Measurements from ENCODE around the gene ELF3. TPM values are rescaled to one million over a fixed set of nuclear protein-coding genes. Genes with fewer than 3 reads are reported as not detected.

ELF3 gene
- total RNA-seq, 2 experiments from 2014 or later: 0.09 to 0.44 TPM

DNA sequence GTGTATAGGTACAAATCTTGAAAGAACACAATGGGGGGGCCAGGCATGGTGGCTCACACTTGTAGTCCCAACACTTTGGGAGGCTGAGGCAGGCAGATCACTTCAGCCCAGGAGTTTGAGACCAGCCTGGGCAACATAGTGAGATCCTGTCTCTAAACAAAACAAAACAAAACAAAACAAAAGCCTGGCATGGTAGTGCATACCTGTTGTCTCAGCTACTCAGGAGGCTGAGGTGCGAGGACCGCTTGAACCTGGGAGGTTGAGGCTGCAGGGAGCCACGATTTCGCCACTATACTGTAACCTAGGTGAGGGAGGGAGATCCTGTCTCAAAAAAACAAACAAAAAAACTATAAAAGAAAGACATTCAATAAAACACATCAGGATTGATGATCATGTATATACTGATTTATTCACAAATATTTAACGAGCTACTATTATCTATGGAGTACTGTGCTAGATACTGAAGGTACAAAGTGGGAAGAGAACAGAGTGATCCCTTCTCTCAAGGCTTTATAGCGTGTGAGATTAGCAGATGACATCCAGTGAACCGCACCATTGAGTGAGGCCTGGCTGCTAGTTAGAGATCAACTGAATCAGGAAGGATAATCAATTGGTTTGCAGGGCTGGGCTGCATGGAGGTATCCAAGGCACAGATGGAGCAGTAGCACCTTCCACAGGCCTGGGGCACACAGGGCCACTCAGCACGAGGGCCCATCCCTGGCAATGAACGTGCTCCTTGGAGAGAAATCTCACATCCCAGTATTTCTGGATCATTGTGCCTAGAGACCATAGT lies 26.4 kb downstream of the ELF3 start:
- BruUV-seq (replicated peaks): no TSS peak
- no peaks in the 10 kb centered on the region for H4K20me1 ChIP-seq (ENCODE audit: insufficient read depth, low read length)
- no peak for DNase-seq (ENCODE audit: low spot score)
- no peak overlapping the region for H3K4me2 ChIP-seq (ENCODE audit: low read length)
- no peaks in the 10 kb centered on the region for H3K9me3 ChIP-seq (ENCODE audit: low read length)
- no peak for TF ChIP-seq EZH2phosphoT487 (IDR thresholded peaks at IDR 0.05; ENCODE audit: borderline replicate concordance, low read depth, low read length)
- TF ChIP-seq, protein P1, sequence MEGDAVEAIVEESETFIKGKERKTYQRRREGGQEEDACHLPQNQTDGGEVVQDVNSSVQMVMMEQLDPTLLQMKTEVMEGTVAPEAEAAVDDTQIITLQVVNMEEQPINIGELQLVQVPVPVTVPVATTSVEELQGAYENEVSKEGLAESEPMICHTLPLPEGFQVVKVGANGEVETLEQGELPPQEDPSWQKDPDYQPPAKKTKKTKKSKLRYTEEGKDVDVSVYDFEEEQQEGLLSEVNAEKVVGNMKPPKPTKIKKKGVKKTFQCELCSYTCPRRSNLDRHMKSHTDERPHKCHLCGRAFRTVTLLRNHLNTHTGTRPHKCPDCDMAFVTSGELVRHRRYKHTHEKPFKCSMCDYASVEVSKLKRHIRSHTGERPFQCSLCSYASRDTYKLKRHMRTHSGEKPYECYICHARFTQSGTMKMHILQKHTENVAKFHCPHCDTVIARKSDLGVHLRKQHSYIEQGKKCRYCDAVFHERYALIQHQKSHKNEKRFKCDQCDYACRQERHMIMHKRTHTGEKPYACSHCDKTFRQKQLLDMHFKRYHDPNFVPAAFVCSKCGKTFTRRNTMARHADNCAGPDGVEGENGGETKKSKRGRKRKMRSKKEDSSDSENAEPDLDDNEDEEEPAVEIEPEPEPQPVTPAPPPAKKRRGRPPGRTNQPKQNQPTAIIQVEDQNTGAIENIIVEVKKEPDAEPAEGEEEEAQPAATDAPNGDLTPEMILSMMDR (conservative IDR thresholded peaks at IDR 0.05; ENCODE audit: low read length): no peak
- no peak overlapping the region for H3K27ac ChIP-seq (ENCODE audit: low read depth, low read length, poor library complexity, severe bottlenecking)
- no peak overlapping the region for H3K4me3 ChIP-seq (ENCODE audit: low read depth, low read length, poor library complexity, severe bottlenecking)
- no peaks in the 10 kb centered on the region for H3K79me2 ChIP-seq (ENCODE audit: insufficient read depth, low read depth, low read length)
- H3K4me1 ChIP-seq (ENCODE audit: insufficient read depth, low read length, poor library complexity, severe bottlenecking): no peaks in the 10 kb centered on the region
- no peaks in the 10 kb centered on the region for H3K9me2 ChIP-seq (ENCODE audit: insufficient read depth, low read length)
- intact Hi-C loops (cut with micrococcal nuclease; ENCODE audit: unreplicated experiment): no loop called here
- no peaks in the 10 kb centered on the region for H3K36me3 ChIP-seq (ENCODE audit: insufficient read depth, low read length)
- H2AFZ ChIP-seq (ENCODE audit: low read length): no peak overlapping the region
- POLR2A ChIA-PET: interaction anchor here (0.7 kb wide), 1 partner anchor 1612 kb away, joined by 6 read pairs; no protein-coding TSS in a partner anchor
- CTCF ChIA-PET (ENCODE audit: unreplicated experiment): no interaction called here

GRCh38 chr1:202037706-202038296 lies 27.4 kb downstream of the ELF3 start:
- Histone ChIP-seq H3K4me3 (ENCODE audit: low read depth, low read length, poor library complexity, severe bottlenecking) (no peak overlapping the region), H3K79me2 (ENCODE audit: insufficient read depth, low read depth, low read length) (no peaks in the 10 kb centered on the region), H3K9me2 (ENCODE audit: insufficient read depth, low read length) (no peaks in the 10 kb centered on the region), H2AFZ (ENCODE audit: low read length) (no peak overlapping the region), H3K4me2 (ENCODE audit: low read length) (no peak overlapping the region), H3K36me3 (ENCODE audit: insufficient read depth, low read length) (no peaks in the 10 kb centered on the region), H3K4me1 (ENCODE audit: insufficient read depth, low read length, poor library complexity, severe bottlenecking) (no peaks in the 10 kb centered on the region), H3K27ac (ENCODE audit: low read depth, low read length, poor library complexity, severe bottlenecking) (no peak overlapping the region), H3K9me3 (ENCODE audit: low read length) (no peaks in the 10 kb centered on the region), H4K20me1 (ENCODE audit: insufficient read depth, low read length) (no peaks in the 10 kb centered on the region)
- ChIA-PET POLR2A (no interaction called here), CTCF (ENCODE audit: unreplicated experiment) (no interaction called here)
- TF ChIP-seq, protein P1 (conservative IDR thresholded peaks at IDR 0.05; ENCODE audit: low read length): no peak
- TF ChIP-seq EZH2phosphoT487 (IDR thresholded peaks at IDR 0.05; ENCODE audit: borderline replicate concordance, low read depth, low read length): no peak
- DNase-seq (ENCODE audit: low spot score): no peak
- intact Hi-C loops (cut with micrococcal nuclease; ENCODE audit: unreplicated experiment): no loop called here
- BruUV-seq (replicated peaks): no TSS peak
